HepG2 (cell line): ENCODE results near the gene UGGT1. TPM values are rescaled to one million over a fixed set of nuclear protein-coding genes. Genes with fewer than 3 reads are reported as not detected.

Experiments used
- AFF4 ChIP-seq: sonication (generic); formaldehyde crosslinking; IDR thresholded peaks from 2 replicates; pipeline ENCODE4 v1.4.0; 2020; ENCODE audit warnings: missing genetic modification reagents
- AHDC1 ChIP-seq: sonication (generic); formaldehyde crosslinking; IDR thresholded peaks from 2 replicates; pipeline ENCODE4 v1.5.1; 2020; ENCODE audit warnings: mild to moderate bottlenecking, missing genetic modification reagents, borderline replicate concordance
- ATRX ChIP-seq: sonication (generic); formaldehyde crosslinking; IDR thresholded peaks from 2 replicates; pipeline ENCODE4 v1.4.0; 2020; ENCODE audit warnings: missing genetic modification reagents, borderline replicate concordance
- BCL6 ChIP-seq: IDR thresholded peaks from 2 replicates; pipeline ENCODE4 v1.6.1; 2016; ENCODE audit warnings: missing genetic modification reagents, missing compliant biosample characterization
- CCDC6 ChIP-seq: sonication (generic); formaldehyde crosslinking; IDR thresholded peaks from 2 replicates; pipeline ENCODE4 v1.8.1; 2022; ENCODE audit warnings: mild to moderate bottlenecking, missing genetic modification reagents, moderate library complexity
- ETV6 ChIP-seq: sonication (generic); formaldehyde crosslinking; conservative IDR thresholded peaks from 2 replicates; pipeline ENCODE4 v1.4.0; 2020; ENCODE audit warnings: missing genetic modification reagents
- HOXA7 ChIP-seq: sonication (generic); formaldehyde crosslinking; IDR thresholded peaks from 2 replicates; pipeline ENCODE4 v1.8.1; 2022; ENCODE audit warnings: mild to moderate bottlenecking, missing genetic modification reagents, moderate library complexity
- JUN ChIP-seq: sonication (generic); formaldehyde crosslinking; IDR thresholded peaks from 2 replicates; pipeline ENCODE4 v1.4.0; 2020; ENCODE audit warnings: mild to moderate bottlenecking, missing genetic modification reagents
- KLF12 ChIP-seq: sonication (generic); formaldehyde crosslinking; IDR thresholded peaks from 2 replicates; pipeline ENCODE4 v1.4.0; 2020; ENCODE audit warnings: missing genetic modification reagents, borderline replicate concordance
- MLX ChIP-seq: IDR thresholded peaks from 2 replicates; pipeline ENCODE4 v1.6.1; 2016
- PHF8 ChIP-seq: sonication (generic); formaldehyde crosslinking; IDR thresholded peaks from 2 replicates; pipeline ENCODE4 v1.5.0; 2020; ENCODE audit warnings: missing genetic modification reagents
- RBM22 ChIP-seq: fragments of 200-400 bp; formaldehyde crosslinking; optimal IDR thresholded peaks from 2 replicates; pipeline ENCODE3; 2017; ENCODE audit warnings: mild to moderate bottlenecking, low read length, moderate library complexity
- SRSF4 ChIP-seq: fragments of 200-400 bp; formaldehyde crosslinking; IDR thresholded peaks from one replicate; pipeline ENCODE4 v1.6.1; 2018; ENCODE audit warnings: mild to moderate bottlenecking, low read depth, low read length, moderate library complexity; ENCODE audit not compliant: poor library complexity, severe bottlenecking
- TAF15 ChIP-seq: fragments of 200-400 bp; formaldehyde crosslinking; IDR thresholded peaks from one replicate; pipeline ENCODE4 v1.6.1; 2018; ENCODE audit warnings: mild to moderate bottlenecking, low read depth, low read length; ENCODE audit not compliant: poor library complexity, severe bottlenecking
- ZNF260 ChIP-seq: sonication (generic); formaldehyde crosslinking; IDR thresholded peaks from 2 replicates; pipeline ENCODE4 v1.4.0; 2020; ENCODE audit warnings: missing genetic modification reagents, low read depth, mild to moderate bottlenecking, borderline replicate concordance
- ZNF280B ChIP-seq: sonication (generic); formaldehyde crosslinking; IDR thresholded peaks from 2 replicates; pipeline ENCODE4 v1.5.0; 2020; ENCODE audit warnings: missing genetic modification reagents, mild to moderate bottlenecking, borderline replicate concordance
- ZNF34 ChIP-seq: sonication (generic); formaldehyde crosslinking; IDR thresholded peaks from 2 replicates; pipeline ENCODE4 v1.4.0; 2020; ENCODE audit warnings: mild to moderate bottlenecking, missing genetic modification reagents, borderline replicate concordance
- polyA plus RNA-seq, 8 experiments: library from polyadenylated mRNA; depleted of rRNA in 3 of 8; stranded (reverse) in 7 of 8; unstranded in 1 of 8; fragments of >200 nt; fragmentation: Illumina TruSeq in 4 of 8; extraction: Trizol in 4 of 8; gene quantifications; 2 replicates each; pipeline versions ENCODE4 v1.2.1 to v1.2.3, GENCODE V29; 2011 to 2016; ENCODE audit warnings: low read depth in 4 of 8, missing spikeins in 1 of 8, mixed read lengths in 1 of 8; ENCODE audit not compliant: insufficient read depth in 1 of 8
- total RNA-seq, 5 experiments: library from RNA; depleted of rRNA; stranded (reverse); fragments of >200 nt; fragmentation: Illumina TruSeq; extraction: Trizol; gene quantifications; 2 replicates each; pipeline ENCODE4 v1.2.3, GENCODE V29; 2016; ENCODE audit warnings: low read depth in 1 of 5

UGGT1 gene
- total and polyA plus RNA-seq, 2 of the 13 experiments (the other 11 are each of a cell fraction or from before 2014, with no cell fraction given), result 35.8 to 83.2 TPM

GRCh38 chr2:128178650-128179460, 87.9 kb downstream of the UGGT1 start (continued):
- no peak; the same call in 1 of the 2 replicates for TF ChIP-seq AFF4 (CRISPR knock-in tag)
- 0 out of 2 replicates have a peak, but pooled peaks have one; percentile 64 for TF ChIP-seq ZNF34 (CRISPR knock-in tag)
- TF ChIP-seq ATRX (CRISPR knock-in tag), result no peak
- TF ChIP-seq MLX (CRISPR knock-in tag), result peak; percentile 85
- no peak for TF ChIP-seq TAF15
- peak; percentile 53 for TF ChIP-seq RBM22
- no peak for TF ChIP-seq ZNF280B (CRISPR knock-in tag)
- peak; percentile 96 for TF ChIP-seq BCL6 (CRISPR knock-in tag)
- no peak for TF ChIP-seq SRSF4
- peak; percentile 86 for TF ChIP-seq CCDC6 (CRISPR knock-in tag)
- TF ChIP-seq AHDC1 (CRISPR knock-in tag), result peak; percentile 92
- TF ChIP-seq ZNF260, result no peak
- TF ChIP-seq JUN (CRISPR knock-in tag), result 0 out of 2 replicates have a peak, but pooled peaks have one; percentile 60
- no peak for TF ChIP-seq KLF12 (CRISPR knock-in tag)
- TF ChIP-seq PHF8 (CRISPR knock-in tag), result no peak
- TF ChIP-seq HOXA7 (CRISPR knock-in tag), result no peak
- no peak for TF ChIP-seq ETV6 (CRISPR knock-in tag)
